ENCODE data around the gene RBFOX1. TPM values are rescaled to one million over a fixed set of nuclear protein-coding genes. Genes with fewer than 3 reads are reported as not detected.

RBFOX1 gene
- polyA plus RNA-seq, 1 donor from 2014 or later, result 56.8 TPM

DNA sequence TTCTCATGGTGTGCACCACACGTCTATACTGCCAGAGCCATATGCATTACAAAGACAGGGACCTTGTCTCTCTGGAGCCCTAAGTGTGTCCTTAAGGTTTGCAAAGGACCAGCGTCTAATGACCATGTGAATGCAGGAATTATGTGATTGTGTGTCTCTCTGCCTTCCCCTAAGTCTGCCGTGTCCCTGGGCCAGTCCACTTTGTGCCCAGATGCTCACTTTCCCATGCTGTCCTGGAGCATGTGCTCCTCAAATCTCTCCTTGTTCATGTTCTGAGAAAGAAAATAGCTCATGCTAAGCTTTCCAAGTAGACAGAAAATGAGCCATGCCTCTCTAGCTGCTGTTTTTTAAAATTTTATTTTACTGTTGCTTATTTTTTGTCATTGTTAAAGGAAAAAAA is 125.5 kb downstream of the RBFOX1 start:
- TF ChIP-seq RAD21 (conservative IDR thresholded peaks at IDR 0.05), result no peak
- no peak for TF ChIP-seq POLR2AphosphoS5 (IDR thresholded peaks at IDR 0.05)
- no peak for TF ChIP-seq EZH2 (IDR thresholded peaks at IDR 0.05; ENCODE audit: borderline replicate concordance, insufficient read depth, low read length, poor library complexity, severe bottlenecking)
- no peak for TF ChIP-seq TAF1 (IDR thresholded peaks at IDR 0.05; ENCODE audit: low read depth)
- TF ChIP-seq, protein P1, sequence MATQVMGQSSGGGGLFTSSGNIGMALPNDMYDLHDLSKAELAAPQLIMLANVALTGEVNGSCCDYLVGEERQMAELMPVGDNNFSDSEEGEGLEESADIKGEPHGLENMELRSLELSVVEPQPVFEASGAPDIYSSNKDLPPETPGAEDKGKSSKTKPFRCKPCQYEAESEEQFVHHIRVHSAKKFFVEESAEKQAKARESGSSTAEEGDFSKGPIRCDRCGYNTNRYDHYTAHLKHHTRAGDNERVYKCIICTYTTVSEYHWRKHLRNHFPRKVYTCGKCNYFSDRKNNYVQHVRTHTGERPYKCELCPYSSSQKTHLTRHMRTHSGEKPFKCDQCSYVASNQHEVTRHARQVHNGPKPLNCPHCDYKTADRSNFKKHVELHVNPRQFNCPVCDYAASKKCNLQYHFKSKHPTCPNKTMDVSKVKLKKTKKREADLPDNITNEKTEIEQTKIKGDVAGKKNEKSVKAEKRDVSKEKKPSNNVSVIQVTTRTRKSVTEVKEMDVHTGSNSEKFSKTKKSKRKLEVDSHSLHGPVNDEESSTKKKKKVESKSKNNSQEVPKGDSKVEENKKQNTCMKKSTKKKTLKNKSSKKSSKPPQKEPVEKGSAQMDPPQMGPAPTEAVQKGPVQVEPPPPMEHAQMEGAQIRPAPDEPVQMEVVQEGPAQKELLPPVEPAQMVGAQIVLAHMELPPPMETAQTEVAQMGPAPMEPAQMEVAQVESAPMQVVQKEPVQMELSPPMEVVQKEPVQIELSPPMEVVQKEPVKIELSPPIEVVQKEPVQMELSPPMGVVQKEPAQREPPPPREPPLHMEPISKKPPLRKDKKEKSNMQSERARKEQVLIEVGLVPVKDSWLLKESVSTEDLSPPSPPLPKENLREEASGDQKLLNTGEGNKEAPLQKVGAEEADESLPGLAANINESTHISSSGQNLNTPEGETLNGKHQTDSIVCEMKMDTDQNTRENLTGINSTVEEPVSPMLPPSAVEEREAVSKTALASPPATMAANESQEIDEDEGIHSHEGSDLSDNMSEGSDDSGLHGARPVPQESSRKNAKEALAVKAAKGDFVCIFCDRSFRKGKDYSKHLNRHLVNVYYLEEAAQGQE (IDR thresholded peaks at IDR 0.05; ENCODE audit: borderline replicate concordance), result no peak
- no peak for TF ChIP-seq MXI1 (conservative IDR thresholded peaks at IDR 0.05; ENCODE audit: poor library complexity, severe bottlenecking)
- TF ChIP-seq EP300 (conservative IDR thresholded peaks at IDR 0.05; ENCODE audit: poor library complexity, severe bottlenecking), result no peak
- no peak for TF ChIP-seq SMC3 (conservative IDR thresholded peaks at IDR 0.05; ENCODE audit: poor library complexity)
- TF ChIP-seq, protein P2, sequence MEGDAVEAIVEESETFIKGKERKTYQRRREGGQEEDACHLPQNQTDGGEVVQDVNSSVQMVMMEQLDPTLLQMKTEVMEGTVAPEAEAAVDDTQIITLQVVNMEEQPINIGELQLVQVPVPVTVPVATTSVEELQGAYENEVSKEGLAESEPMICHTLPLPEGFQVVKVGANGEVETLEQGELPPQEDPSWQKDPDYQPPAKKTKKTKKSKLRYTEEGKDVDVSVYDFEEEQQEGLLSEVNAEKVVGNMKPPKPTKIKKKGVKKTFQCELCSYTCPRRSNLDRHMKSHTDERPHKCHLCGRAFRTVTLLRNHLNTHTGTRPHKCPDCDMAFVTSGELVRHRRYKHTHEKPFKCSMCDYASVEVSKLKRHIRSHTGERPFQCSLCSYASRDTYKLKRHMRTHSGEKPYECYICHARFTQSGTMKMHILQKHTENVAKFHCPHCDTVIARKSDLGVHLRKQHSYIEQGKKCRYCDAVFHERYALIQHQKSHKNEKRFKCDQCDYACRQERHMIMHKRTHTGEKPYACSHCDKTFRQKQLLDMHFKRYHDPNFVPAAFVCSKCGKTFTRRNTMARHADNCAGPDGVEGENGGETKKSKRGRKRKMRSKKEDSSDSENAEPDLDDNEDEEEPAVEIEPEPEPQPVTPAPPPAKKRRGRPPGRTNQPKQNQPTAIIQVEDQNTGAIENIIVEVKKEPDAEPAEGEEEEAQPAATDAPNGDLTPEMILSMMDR (IDR thresholded peaks at IDR 0.05; ENCODE audit: poor library complexity, severe bottlenecking), result no peak
- Histone ChIP-seq H3K27me3 (ENCODE audit: insufficient read depth, low read depth, low read length) (no peaks in the 10 kb centered on the region), H3F3A (ENCODE audit: insufficient read depth, low read length, poor library complexity, severe bottlenecking) (no peaks in the 10 kb centered on the region), H3K36me3 (ENCODE audit: insufficient read depth, low read length) (no peaks in the 10 kb centered on the region), H3K4me2 (ENCODE audit: low read length) (no peak overlapping the region), H2AFZ (ENCODE audit: low read depth, low read length) (no peak overlapping the region), H4K20me1 (ENCODE audit: insufficient read depth) (no peaks in the 10 kb centered on the region), H3K4me3 (ENCODE audit: low read length) (no peak overlapping the region), H3K27ac (ENCODE audit: low read length) (no peak overlapping the region), H3K9me3 (ENCODE audit: low read length) (no peaks in the 10 kb centered on the region), H3K79me2 (replicated peaks; ENCODE audit: insufficient read depth, low read length) (no peaks in the 10 kb centered on the region), H3K9ac (ENCODE audit: low read length) (no peak overlapping the region), H3K9me2 (ENCODE audit: insufficient read depth, low read length) (no peaks in the 10 kb centered on the region)

DNA sequence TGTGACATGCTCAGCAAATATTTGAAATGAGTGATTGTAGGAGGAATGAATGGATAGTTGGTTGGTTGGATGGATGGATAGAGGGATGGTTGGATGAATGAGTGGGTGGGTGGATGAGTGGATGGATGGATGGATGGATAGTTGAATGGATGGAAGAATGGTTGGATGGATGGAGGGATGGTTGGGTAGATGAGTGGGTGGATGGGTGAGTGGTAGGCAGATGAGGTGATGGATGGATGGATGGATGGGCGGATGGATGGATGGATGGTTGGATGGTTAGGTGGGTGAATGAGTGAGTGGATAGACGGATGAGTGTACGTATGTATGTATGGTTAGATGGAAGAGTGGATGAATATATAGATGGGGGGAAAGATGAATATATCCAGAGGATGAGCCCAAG is 137.7 kb downstream of the RBFOX1 start:
- H3K9ac ChIP-seq (ENCODE audit: low read length), result no peak overlapping the region
- H3K79me2 ChIP-seq (replicated peaks; ENCODE audit: insufficient read depth, low read length), result no peaks in the 10 kb centered on the region
- no peak overlapping the region for H2AFZ ChIP-seq (ENCODE audit: low read depth, low read length)
- no peak overlapping the region for H3K4me2 ChIP-seq (ENCODE audit: low read length)
- H3K27ac ChIP-seq (ENCODE audit: low read length), result no peak overlapping the region
- no peaks in the 10 kb centered on the region for H3K27me3 ChIP-seq (ENCODE audit: insufficient read depth, low read depth, low read length)
- H3K36me3 ChIP-seq (ENCODE audit: insufficient read depth, low read length), result no peaks in the 10 kb centered on the region
- no peak overlapping the region for H3K4me3 ChIP-seq (ENCODE audit: low read length)
- no peaks in the 10 kb centered on the region for H4K20me1 ChIP-seq (ENCODE audit: insufficient read depth)
- no peaks in the 10 kb centered on the region for H3F3A ChIP-seq (ENCODE audit: insufficient read depth, low read length, poor library complexity, severe bottlenecking)
- H3K9me3 ChIP-seq (ENCODE audit: low read length), result no peaks in the 10 kb centered on the region
- TF ChIP-seq, protein P2 (IDR thresholded peaks at IDR 0.05; ENCODE audit: poor library complexity, severe bottlenecking), result no peak
- TF ChIP-seq EZH2 (IDR thresholded peaks at IDR 0.05; ENCODE audit: borderline replicate concordance, insufficient read depth, low read length, poor library complexity, severe bottlenecking) (no peak), SMC3 (conservative IDR thresholded peaks at IDR 0.05; ENCODE audit: poor library complexity) (no peak)
- no peaks in the 10 kb centered on the region for H3K9me2 ChIP-seq (ENCODE audit: insufficient read depth, low read length)
